Subcutaneous abdominal adipose tissue (tissue), 5 donors: Measurements from ENCODE around the gene EIF4H.
A peak's percentile ranks its signal among the peaks of the same experiment; 100 is the strongest.

ENCODE experiments used
- H3K27ac ChIP-seq: one replicate; pipeline ENCODE4 v1.7.0; 2013; ENCODE audit warnings: low read depth, mild to moderate bottlenecking, inconsistent platforms, low read length, moderate library complexity
- H3K27me3 ChIP-seq, 5 donors: one replicate each; pipeline ENCODE4 v1.7.0; 2013; ENCODE audit warnings: low read length in 5 of 5, inconsistent platforms in 1 of 5; ENCODE audit not compliant: control insufficient read depth in 5 of 5, insufficient read depth in 4 of 5
- H3K36me3 ChIP-seq, 5 donors: one replicate each; pipeline ENCODE4 v1.7.0; 2013; ENCODE audit warnings: low read length in 5 of 5; ENCODE audit not compliant: control insufficient read depth in 5 of 5, insufficient read depth in 5 of 5
- H3K4me1 ChIP-seq, 5 donors: one replicate each; pipeline ENCODE4 v1.7.0; 2013; ENCODE audit warnings: low read length in 5 of 5, mild to moderate bottlenecking in 3 of 5, moderate library complexity in 1 of 5; ENCODE audit not compliant: control insufficient read depth in 5 of 5, insufficient read depth in 5 of 5
- H3K4me3 ChIP-seq, 5 donors: one replicate each; pipeline ENCODE4 v1.7.0; 2013; ENCODE audit warnings: low read length in 5 of 5, low read depth in 1 of 5
- H3K9ac ChIP-seq, 5 donors: one replicate each; pipeline ENCODE4 v1.7.0; 2013; ENCODE audit warnings: low read length in 5 of 5, mild to moderate bottlenecking in 4 of 5, moderate library complexity in 3 of 5
- H3K9me3 ChIP-seq, 5 donors: one replicate each; pipeline ENCODE4 v1.7.0; 2013; ENCODE audit warnings: low read length in 5 of 5; ENCODE audit not compliant: control insufficient read depth in 5 of 5
- donor health status: healthy.
- donor health status: healthy.
- donor health status: healthy.
- donor health status: healthy.
- donor health status: healthy.

Gene EIF4H

GRCh38 chr7:74230446-74231231, 56.5 kb downstream of the EIF4H start:
- no peak overlapping the region for H3K27ac ChIP-seq

GRCh38 chr7:74231232-74231590, 57.1 kb downstream of the EIF4H start:
- Histone ChIP-seq H3K4me1 (peaks cover 0 to 6% (median 4%) of the 10 kb centered on the region in 5 donors), H3K9ac (no peak overlapping the region), H3K27me3 (no peaks in the 10 kb centered on the region), H3K36me3 (peaks cover 5 to 59% (median 33%) of the 10 kb centered on the region in 5 donors), H3K4me3 (no peak overlapping the region), H3K27ac (no peak overlapping the region), H3K9me3 (no peaks in the 10 kb centered on the region)

More at GRCh38 chr7:74230446-74231231, 56.5 kb downstream of the EIF4H start:
- H3K4me1 ChIP-seq: peaks cover 0 to 6% (median 4%) of the 10 kb centered on the region in 5 donors
- H3K9me3 ChIP-seq: no peaks in the 10 kb centered on the region
- no peaks in the 10 kb centered on the region for H3K27me3 ChIP-seq
- H3K9ac ChIP-seq: no peak overlapping the region
- H3K4me3 ChIP-seq: no peak overlapping the region
- peaks cover 5 to 58% (median 28%) of the 10 kb centered on the region in 5 donors for H3K36me3 ChIP-seq

- H3K27me3 ChIP-seq: no peaks in the 10 kb centered on the region
- no peak overlapping the region for H3K9ac ChIP-seq
- no peak overlapping the region for H3K27ac ChIP-seq
- no peaks in the 10 kb centered on the region for H3K9me3 ChIP-seq
- H3K4me3 ChIP-seq: no peak overlapping the region
- H3K4me1 ChIP-seq: peaks cover 0 to 14% (median 6%) of the 10 kb centered on the region in 5 donors
- peaks cover 5 to 73% (median 56%) of the 10 kb centered on the region in 5 donors for H3K36me3 ChIP-seq
Measured at GRCh38 chr7:74233655-74234285, 59.6 kb downstream of the EIF4H start.

GRCh38 chr7:74235518-74236268, 61.5 kb downstream of the EIF4H start:
- H3K9ac ChIP-seq: no peak overlapping the region
- no peak overlapping the region for H3K4me3 ChIP-seq
- H3K4me1 ChIP-seq: peaks cover 0 to 10% (median 4%) of the 10 kb centered on the region in 5 donors
- no peaks in the 10 kb centered on the region for H3K9me3 ChIP-seq
- H3K27ac ChIP-seq: no peak overlapping the region
- peaks cover 5 to 86% (median 61%) of the 10 kb centered on the region in 5 donors for H3K36me3 ChIP-seq
- H3K27me3 ChIP-seq: no peaks in the 10 kb centered on the region

GRCh38 chr7:74236284-74236683, 62.1 kb downstream of the EIF4H start:
- no peak overlapping the region for H3K27ac ChIP-seq
- H3K27me3 ChIP-seq: no peaks in the 10 kb centered on the region
- peaks cover 5 to 89% (median 63%) of the 10 kb centered on the region in 5 donors for H3K36me3 ChIP-seq
- H3K9ac ChIP-seq: no peak overlapping the region
- H3K9me3 ChIP-seq: no peaks in the 10 kb centered on the region
- H3K4me1 ChIP-seq: peaks cover 0 to 12% (median 4%) of the 10 kb centered on the region in 5 donors
- H3K4me3 ChIP-seq: no peak overlapping the region

- H3K27me3 ChIP-seq: no peaks in the 10 kb centered on the region
- H3K9ac ChIP-seq: no peak overlapping the region
- no peaks in the 10 kb centered on the region for H3K9me3 ChIP-seq
- no peak overlapping the region for H3K4me3 ChIP-seq
- H3K4me1 ChIP-seq: peaks cover 0 to 22% (median 7%) of the 10 kb centered on the region in 5 donors
- peaks cover 0 to 81% (median 56%) of the 10 kb centered on the region in 5 donors for H3K36me3 ChIP-seq
- H3K27ac ChIP-seq: no peak overlapping the region
Measured at GRCh38 chr7:74240482-74240881, 66.3 kb downstream of the EIF4H start.

- no peaks in the 10 kb centered on the region for H3K9me3 ChIP-seq
- H3K27me3 ChIP-seq: no peaks in the 10 kb centered on the region
- no peak overlapping the region for H3K27ac ChIP-seq
- H3K4me3 ChIP-seq: no peak overlapping the region
- peaks cover 0 to 22% (median 7%) of the 10 kb centered on the region in 5 donors for H3K4me1 ChIP-seq
- H3K36me3 ChIP-seq: peaks cover 3 to 72% (median 47%) of the 10 kb centered on the region in 5 donors
- peak overlapping the region in 1 of 5 donors; percentile 2 for H3K9ac ChIP-seq
Measured at GRCh38 chr7:74242122-74242443, 67.9 kb downstream of the EIF4H start.

GRCh38 chr7:74246497-74246896, 72.3 kb downstream of the EIF4H start:
- Histone ChIP-seq H3K27me3 (no peaks in the 10 kb centered on the region), H3K9me3 (no peaks in the 10 kb centered on the region), H3K36me3 (peaks cover 3 to 68% (median 42%) of the 10 kb centered on the region in 5 donors), H3K4me1 (peaks cover 0 to 8% (median under 1%) of the 10 kb centered on the region in 5 donors), H3K9ac (no peak overlapping the region), H3K27ac (no peak overlapping the region), H3K4me3 (no peak overlapping the region)
